Measurements from ENCODE around the gene MACIR.
"Not testable (repeated sequence)": the region's sequence is repeated elsewhere in the genome, so short reads cannot be mapped to it uniquely, and the experiment has no call there.

MACIR gene, protein sequence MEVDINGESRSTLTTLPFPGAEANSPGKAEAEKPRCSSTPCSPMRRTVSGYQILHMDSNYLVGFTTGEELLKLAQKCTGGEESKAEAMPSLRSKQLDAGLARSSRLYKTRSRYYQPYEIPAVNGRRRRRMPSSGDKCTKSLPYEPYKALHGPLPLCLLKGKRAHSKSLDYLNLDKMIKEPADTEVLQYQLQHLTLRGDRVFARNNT

DNA sequence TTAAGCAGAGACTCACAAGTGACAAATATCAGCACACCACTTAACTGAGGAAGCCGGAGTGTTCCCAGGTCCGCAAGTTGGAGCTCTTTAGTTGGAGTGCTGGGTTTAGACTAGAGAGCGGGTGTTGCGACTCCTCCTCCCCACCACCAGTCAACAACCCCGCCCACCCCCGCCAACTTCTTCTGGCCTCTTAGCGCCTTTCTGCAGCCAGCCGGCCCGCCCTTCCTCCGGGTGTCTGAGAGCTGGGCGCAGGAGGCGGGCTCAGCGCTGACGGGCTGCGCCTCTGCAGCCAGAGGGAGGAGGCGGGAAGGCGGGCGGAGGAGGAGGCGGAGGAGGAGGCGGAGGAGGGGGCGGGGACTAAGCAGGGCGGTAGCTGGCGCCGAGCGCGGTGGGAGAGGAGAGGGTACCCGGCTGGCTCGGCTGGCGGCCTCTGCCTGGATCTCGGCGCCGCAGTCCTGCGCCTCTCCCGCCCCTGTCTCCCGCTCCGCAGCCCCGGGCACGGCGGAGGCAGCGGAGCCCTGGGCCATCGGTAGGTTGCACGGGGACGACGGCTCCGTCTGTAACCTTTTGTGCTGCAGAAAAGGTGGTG, at the start of gene MACIR:
MACIR (plus strand) TSS at position 396 of the 589 bp plus-strand sequence. CDS start 17,157 bp downstream, outside the sequence.
- peak; percentile 94 to 95 for DNase-seq

DNA sequence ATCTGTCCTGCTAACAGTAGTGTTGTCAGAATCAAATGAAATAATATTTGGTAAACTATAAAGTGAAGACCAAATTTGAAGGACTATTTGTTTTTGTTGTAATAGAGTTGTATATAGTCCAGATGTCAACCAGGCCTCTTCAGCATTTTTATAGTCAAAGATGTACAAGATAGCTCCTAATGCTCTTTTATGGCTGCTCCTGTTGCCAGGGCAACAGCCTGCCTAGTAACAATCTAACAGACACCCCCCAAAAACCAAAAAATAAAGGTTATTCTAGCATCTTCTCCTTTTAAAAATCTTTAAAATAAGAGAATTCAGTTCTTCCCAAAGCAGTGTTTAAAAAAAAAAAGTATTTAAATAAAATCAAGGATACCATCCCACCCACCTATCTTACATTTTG, 49.5 kb upstream of the MACIR start:
- no peak for DNase-seq

DNA sequence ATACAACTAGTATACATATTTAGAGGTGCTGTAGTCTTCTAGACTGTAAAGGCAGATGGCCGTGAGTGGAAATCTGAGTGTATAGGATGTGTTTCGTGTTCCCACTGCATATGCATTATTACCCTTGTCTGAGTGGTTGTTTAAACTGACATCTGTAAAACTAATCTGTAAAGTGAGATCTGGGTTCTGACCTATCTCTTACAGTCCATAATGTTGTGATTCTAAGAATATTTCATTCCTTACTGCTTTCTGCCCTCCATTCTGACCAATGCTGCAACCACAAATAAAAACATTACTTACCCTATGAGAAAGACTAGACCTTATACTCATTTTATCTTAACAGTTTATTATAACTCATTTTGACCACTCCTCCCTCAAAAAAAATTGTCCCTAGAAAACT, 47.6 kb upstream of the MACIR start:
- no peak for DNase-seq

DNA sequence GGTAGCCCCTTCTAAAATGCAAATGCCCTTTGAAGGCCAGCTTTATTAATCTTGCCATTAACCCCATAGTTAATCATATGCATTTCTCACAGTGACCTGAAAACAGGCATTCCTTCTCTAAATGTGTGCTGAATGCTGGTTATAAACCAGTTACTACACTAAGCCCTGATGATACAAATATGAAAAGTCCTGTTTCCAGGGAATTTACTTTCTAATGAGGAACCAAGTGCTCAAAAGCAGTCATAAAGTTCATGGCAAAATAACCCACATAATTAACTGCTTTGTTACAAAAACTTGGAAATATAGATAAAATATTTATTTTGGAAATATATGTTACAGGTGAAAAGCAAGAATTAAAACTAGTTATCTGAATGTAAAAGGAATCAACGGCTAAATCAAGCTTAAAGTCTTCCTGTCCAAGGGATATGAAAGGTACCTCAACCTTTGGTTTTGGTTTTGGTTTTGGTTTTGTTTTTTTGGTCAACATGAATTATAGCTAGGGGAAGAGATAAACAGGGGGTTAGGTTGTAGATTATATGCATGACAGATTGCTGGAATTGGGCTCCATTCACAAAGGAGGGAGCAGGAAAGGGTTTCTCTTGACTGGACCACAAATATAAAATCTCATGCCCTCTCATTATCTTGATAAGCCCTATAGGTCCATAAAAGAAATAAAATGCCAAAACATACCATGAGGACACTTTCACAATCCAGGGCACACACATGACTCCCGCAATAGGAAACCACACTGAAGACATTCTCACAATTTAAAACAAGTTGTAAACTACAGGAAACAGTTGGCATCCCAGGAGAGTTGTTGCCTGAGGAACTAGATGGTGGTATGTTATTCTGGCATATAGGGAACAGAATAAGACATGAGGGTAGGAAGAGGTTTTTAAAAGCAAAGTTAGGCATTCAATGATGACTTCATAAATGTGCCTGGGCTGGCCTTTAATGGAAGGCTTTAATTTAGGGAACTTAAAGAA, 46.7 kb upstream of the MACIR start:
- DNase-seq, result peak in 1 of 2 donors; percentile 28

DNA sequence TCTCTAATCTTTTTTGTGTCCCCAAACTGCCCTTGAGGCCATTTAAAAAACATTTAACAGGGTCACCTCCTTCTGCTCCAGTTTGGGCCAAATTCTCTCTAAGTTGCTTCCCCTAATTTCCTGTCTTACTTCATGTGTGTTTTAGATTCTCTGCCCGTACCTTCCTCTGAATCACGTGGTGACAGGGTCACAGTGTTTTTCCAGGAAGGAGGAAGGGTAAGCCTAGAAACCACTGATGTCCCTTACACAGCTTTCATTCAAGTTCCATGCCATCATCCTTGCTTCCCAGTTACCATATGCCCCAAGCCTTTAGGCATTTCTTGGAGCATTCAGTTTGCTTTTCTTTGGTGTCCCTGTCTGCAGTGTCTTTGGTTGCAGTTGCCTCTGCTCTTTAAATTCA, 42.4 kb upstream of the MACIR start:
- DNase-seq, result no peak

DNA sequence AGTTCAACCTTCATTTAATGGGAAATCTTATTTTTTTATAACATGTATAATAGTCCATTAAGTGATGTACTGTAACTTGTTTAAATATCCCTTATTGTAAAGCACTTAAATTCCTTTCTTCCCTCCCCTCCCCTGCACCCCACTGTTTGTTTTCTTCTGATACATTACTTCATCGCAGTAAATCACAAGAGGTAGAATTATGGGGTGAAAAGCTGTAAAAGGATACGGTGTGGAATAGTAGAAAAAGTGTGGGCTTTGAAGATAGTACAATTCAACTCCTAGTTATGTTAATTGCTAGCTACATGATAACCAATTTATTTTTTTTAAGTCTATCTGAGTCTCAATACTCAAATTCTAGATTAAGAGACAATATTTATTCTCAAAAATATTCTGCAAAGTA, 41.9 kb upstream of the MACIR start:
- DNase-seq, result no peak

DNA sequence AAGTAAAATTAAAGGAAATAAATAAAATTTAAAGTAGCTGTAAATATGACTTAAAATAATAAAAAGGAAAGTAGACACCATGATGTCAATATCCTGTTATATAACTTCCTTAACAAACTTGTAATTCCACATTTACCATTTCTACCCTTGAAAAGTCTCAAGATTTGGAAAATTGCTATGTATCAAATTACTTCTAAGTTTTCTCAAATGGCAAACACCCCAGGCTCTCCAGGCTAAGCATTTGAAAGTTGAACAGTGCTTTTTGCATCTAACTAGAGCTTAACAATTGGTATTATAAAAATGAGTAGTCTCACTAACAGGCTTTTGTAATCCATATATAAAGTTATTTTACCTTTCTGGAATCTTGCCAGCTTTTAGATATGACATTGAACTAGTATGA, 41.5 kb upstream of the MACIR start:
- DNase-seq, result no peak

DNA sequence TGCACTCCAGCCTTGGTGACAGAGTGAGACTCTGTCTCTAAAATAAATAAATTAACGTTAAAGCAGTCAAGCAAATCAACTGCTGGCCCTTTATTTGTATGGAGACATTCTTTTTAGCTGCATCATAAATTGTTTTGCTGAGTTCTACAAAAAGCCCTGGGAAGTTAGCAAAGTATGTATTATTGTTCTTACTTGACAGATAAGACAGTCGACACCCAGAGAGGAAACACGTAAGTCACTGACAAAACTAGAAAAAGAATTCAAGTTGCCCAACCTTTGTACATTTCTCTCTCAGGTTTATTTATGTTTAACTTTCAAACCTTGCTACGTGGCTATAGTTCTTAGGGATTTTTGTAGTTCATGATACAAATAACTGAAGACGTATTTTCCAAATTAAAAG, 40.4 kb upstream of the MACIR start:
- DNase-seq, result no peak

DNA sequence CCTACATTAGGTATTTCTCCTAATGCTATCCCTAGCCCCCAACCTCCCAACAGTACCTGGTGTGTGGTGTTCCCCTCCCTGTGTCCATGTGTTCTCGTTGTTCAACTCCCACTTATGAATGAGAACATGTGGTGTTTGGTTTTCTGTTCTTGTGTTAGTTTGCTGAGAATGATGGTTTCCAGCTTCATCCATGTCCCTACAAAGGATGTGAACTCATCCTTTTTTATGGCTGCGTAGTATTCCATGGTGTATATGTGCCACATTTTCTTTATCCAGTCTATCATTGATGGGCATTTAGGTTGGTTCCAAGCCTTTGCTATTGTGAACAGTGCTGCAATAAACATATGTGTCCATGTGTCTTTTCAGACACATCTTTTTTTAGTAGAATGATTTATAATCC, 39.5 kb upstream of the MACIR start:
- DNase-seq, result not testable (repeated sequence)

DNA sequence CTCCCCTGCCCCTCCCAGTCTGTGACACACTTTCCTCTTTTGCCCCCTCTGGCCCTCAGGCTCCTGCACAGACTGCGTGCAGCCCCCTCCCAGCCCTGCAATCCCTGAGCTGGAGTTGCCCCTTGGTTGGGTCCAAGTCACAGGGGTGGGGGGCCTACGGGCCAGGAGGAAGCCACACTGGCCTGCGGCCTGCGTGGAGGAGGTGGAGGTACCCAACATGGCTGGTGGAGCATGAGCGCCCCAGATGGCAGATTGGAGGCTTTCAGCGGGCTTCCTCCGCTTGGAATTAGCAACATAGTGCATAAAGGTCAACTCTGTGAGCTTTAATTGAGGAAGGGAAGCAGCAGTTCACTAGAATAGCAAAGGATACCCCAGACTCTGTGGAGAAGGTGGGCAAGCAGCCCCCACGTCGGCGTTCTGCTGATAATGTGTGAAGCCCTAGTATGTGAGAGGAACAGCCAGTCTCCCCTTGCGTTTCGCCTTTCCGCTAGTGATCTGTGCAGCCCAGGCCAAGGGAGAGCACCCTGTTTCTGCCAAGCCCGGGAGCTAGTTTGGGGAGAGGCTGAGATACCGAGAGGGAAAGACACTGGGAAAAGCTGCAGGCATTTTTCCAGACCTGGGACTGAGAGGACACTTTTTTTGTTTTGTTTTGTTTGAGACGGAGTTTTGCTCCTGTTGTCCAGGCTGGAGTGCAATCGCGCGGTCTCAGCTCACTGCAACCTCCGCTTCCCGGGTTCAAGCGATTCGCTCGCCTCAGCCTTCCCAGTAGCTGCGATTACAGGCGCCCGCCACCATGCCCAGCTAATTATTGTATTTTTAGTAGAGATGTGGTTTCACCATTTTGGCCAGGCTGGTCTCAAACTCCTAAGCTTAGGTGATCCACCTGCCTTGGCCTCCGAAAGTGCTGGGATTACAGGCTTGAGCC, 35.3 kb upstream of the MACIR start:
- no peak for DNase-seq

DNA sequence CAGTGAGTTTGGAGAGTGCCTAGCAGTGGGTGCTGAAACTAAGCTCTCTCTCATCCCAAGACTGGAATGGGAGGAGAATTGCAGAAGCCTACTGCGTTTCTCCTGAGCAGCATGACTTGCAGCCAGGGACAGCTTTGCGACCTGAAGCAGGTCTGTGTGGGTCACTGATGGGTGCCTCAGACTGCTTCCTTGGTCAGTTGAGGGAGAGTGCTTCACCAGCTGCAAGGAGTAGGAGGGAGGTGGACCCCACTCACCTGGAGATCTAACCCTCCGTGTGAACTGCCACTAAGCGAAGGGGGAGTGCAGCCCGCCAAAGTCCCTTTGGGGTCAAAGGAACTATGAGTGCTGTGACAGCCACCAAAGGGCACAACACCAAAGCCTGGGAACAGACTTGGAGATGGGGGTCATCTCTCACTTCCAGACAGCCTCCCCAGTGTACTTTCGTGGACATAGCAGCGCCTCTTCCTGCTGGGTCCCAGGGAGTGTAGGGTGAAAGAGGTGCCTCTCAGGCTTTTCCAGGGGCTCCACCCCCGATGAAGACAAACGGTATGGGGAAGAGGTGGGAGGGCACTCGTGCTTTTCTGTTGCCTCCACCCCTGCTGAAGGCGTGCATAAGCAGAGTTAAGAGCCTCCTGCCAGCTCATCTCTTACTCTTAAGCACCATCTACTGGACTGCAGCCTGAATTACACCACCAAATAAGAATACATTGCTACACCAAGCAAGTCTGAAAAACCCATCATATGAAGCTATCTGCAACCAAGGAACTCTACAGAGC, 34.3 kb upstream of the MACIR start:
- peak; percentile 30 to 58 for DNase-seq

DNA sequence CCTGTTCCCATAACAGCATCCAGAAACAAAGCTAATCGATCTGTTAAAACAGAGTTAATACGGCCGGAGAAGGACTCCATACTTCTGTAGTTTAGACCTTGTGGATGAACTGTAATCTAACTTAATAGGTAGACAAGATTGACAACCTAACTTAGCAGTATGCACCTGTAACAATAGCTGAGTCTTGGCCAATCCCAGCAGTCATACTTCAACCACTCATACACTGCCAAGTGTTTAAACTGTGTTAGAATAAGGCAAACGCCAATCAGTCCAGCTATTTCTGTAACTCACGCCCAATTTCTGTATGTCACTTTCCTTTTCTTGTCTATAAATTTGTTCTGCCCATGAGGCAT, 33.7 kb upstream of the MACIR start:
- DNase-seq, result no peak

DNA sequence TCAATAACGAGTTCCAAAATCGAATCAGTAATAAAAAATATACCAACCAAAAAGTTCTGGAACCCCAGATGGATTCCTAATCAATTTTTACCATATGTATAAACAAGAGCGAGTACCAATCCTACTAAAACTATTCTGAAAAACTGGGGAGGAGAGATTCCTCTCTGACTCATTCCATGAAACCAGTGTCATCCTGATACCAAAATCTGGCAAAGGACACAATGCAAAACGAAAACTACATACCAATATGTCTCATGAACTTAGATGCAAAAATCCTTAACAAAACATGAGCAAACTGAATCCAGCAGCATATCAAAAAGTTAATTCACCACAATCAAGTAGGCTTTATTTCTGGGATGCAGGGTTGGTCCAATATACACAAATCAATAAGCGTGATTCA, 30.5 kb upstream of the MACIR start:
- DNase-seq, result no peak

DNA sequence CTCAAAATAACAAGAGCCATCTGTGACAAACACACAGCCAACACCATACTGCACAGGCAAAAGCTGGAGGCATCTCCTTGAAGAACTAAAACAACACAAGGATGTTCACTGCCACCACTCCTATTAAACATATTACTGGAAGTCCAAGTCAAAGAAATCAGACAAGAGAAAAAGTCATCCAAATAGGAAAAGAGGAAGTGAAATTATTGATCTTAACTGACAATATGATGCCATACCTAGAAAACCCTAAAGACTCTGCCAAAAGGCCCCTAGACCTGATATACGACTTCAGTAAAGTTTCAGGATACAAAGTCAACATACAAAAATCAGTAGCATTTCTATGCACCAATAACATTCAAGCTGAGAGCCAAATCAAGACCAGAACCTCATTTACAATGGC, 30.0 kb upstream of the MACIR start:
- DNase-seq, result no peak

DNA sequence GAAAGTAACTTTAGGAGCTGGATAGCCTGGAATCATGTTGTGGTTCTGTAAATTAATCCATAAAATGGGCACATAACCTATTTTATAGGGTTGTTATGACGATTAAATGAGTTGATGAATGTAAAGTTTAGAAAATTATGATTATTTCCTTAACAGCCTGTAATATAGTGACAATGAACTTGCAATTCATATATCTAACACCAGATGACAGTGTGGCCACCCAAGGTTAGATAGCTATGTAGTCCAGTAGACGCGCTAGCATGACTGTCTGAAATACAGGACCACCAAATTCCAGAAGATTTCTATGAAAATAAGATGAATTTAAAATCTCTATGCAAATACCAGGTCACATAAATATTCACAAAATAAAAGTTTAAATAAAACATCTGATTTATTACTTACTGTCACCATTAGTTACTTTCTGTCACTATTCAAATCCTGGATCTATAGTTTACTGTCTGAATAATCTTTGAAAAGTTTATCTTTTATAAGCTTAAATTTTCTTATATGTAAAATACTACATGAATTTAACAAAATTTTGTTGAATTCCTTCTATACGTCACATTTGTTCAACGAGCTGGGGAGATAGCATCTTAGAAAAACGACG, 26.1 kb upstream of the MACIR start:
- peak in 1 of 2 donors; percentile 50 for DNase-seq

DNA sequence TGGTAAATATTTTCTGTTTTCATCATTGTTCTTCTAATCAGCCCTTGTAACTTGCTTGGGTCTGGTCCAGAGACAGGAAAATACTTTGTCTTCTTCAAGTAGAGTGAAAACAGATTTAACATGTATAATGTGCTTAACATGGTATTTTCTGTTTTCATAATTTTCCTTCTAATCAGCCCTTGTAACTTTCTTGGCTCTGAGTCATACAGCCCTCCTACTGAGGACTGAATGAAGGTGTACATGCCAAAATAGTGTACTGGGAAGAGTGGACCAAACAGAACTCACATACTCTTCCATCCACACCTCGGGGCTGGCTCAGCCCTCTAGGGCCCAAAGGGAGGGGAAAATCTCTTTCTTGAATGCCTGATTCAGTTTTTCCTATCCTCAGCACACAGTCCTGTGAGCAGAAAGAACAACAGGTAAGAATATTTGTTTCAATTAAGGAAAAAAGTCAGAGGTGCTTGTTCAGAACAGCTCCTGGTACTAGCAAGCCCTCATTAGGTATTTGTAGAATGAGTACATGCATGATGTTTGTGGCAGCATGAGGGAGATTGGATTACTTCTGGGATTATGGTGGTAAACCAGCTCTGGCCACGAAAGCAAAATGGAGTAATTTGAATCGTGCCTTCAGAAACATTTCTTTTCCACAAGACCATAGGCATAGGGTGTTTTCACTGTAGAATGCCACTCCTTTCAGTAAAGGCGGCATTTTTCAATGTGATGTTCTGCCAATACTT, 24.2 kb upstream of the MACIR start:
- DNase-seq, result no peak

DNA sequence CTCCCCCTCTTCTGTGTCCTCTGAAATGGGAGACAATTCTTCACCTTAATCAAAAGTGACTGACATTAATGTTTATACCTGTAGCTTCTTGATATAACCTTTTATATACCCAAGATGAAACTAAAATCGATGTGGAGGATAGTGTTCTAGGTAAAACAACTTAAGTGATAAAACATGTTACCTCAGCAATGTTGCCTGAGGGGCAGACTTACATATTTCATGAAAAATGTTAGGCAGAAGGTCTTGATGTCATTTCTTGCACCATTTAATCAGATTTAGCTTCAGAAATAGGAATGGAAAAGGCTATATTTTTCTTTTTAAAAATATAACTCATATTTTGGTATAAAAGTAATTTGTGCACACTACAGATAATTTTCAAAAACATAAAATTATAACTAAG, 22.7 kb upstream of the MACIR start:
- no peak for DNase-seq

DNA sequence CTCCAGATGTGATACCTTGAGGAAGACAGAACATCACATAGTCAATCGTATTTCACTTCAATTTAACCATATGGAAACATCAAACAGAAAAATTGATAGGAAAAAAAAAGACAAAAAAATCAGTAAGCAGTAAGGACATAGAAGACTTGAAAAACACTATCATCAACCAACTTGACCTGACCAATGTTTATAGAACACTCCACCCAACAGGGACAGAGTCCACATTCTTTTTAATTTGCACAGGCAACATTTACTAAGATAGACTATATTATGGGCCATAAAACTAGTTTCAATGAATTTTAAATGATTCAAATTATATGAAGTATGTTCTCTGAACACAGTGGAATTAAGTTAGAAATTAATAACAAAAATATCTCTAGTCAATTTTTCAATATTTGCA, 20.8 kb upstream of the MACIR start:
- DNase-seq, result no peak

DNA sequence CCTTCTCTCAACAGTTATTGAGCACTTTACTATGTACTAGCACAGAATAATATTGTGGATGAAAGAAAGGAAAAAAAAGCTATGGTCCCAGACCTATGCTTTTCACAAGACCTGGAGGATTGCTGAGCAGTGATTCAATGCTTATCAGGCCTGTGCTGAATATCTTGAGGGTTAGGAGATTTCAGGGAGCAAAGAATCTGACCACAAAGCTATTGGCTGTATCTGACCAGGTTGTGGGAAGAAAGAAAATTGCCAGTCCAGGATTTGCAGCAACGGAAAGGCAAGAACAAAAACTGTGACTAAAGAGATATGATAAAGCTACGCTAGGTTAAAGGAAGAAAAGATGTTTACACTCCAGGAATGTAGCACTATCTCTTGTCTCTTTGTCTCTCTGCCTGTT, 14.9 kb upstream of the MACIR start:
- no peak for DNase-seq

DNA sequence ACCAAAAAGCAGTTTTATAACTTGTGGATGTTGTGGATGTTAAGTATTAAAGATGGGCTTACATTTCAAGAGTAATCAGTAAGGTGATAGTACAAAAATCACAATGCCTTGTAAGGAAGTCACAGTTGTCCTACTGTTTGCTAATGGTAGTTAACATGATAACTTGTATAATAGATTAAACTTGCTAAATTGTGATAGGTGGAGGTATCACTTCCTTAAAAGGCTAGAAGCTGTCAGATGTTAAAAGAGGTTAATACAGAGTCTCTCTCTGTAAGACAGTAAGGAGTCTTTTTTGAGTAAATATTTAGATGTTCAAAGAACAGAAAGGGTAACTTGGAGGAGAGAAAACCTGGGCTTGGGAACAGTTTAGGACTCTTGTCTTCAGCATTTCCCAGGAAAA, 14.2 kb upstream of the MACIR start:
- no peak for DNase-seq

DNA sequence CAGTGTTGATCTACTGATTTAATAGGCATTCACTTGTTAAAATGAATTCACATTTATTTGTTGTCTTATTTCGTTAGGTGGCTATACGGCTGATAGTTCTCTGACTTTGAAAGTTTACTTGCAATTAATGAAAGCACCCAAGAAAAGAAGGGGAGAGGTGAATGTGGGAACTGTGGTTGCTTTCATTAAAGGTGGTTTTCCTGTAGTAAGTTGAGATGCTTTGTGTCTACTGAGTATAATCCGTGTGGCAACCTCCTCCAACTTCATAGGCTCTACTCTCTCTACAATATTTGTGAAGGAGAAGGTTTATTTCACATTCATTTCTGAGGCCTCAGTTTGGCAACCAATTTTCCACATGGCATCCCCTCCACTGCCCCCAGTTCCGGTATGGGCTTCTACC, 12.8 kb upstream of the MACIR start:
- DNase-seq, result no peak

All from CD4-positive, alpha-beta T cell treated with Interferon alpha-2 for 1 hour (primary cell).